KMS-11 (cell line): ENCODE results near the gene CPVL.

Source experiments
- H2AFZ ChIP-seq: fragments of 200-600 bp; sonication (generic); 2 replicates; pipeline ENCODE4 v1.6.1; 2016; ENCODE audit warnings: antibody characterized with exemption, mixed run types, low read depth
- H3K27ac ChIP-seq: fragments of 200-600 bp; sonication (generic); 2 replicates; pipeline ENCODE4 v1.6.1; 2016; ENCODE audit warnings: mild to moderate bottlenecking, mixed run types
- H3K27me3 ChIP-seq: fragments of 200-600 bp; sonication (generic); 2 replicates; pipeline ENCODE4 v1.6.1; 2017; ENCODE audit warnings: mild to moderate bottlenecking, low read depth, mixed run types, moderate library complexity; ENCODE audit not compliant: insufficient read depth
- H3K36me3 ChIP-seq: fragments of 200-600 bp; sonication (generic); 2 replicates; pipeline ENCODE4 v1.6.1; 2017; ENCODE audit warnings: mild to moderate bottlenecking, mixed run types; ENCODE audit not compliant: insufficient read depth
- H3K4me1 ChIP-seq: fragments of 200-600 bp; sonication (generic); 2 replicates; pipeline ENCODE4 v1.6.1; 2016; ENCODE audit warnings: mild to moderate bottlenecking, low read depth, mixed run types; ENCODE audit not compliant: poor library complexity, severe bottlenecking
- H3K4me2 ChIP-seq: fragments of 200-600 bp; sonication (generic); 2 replicates; pipeline ENCODE4 v1.7.0; 2016; ENCODE audit warnings: mild to moderate bottlenecking, mixed run types
- H3K4me3 ChIP-seq: fragments of 200-600 bp; sonication (generic); IDR thresholded peaks from 2 replicates; pipeline ENCODE4 v1.6.1; 2017; ENCODE audit warnings: low read depth, low read length, mixed read lengths; ENCODE audit not compliant: insufficient read depth
- H3K79me2 ChIP-seq: fragments of 200-600 bp; sonication (generic); 2 replicates; pipeline ENCODE4 v1.6.1; 2016; ENCODE audit warnings: low read depth, mixed run types; ENCODE audit not compliant: insufficient read depth
- H3K9ac ChIP-seq: fragments of 200-600 bp; sonication (generic); 2 replicates; pipeline ENCODE4 v1.6.1; 2016; ENCODE audit warnings: mild to moderate bottlenecking, mixed run types
- H4K20me1 ChIP-seq: fragments of 200-600 bp; sonication (generic); 2 replicates; pipeline ENCODE4 v1.6.1; 2016; ENCODE audit warnings: mild to moderate bottlenecking, mixed run types; ENCODE audit not compliant: insufficient read depth
- TF ChIP-seq, protein P1 (sequence below): fragments of 200-600 bp; sonication (generic); conservative IDR thresholded peaks from 2 replicates; pipeline ENCODE4 v1.6.1; 2017; ENCODE audit warnings: low read depth, mild to moderate bottlenecking, antibody characterized with exemption, low read length, moderate library complexity, mixed read lengths

Gene CPVL

DNA sequence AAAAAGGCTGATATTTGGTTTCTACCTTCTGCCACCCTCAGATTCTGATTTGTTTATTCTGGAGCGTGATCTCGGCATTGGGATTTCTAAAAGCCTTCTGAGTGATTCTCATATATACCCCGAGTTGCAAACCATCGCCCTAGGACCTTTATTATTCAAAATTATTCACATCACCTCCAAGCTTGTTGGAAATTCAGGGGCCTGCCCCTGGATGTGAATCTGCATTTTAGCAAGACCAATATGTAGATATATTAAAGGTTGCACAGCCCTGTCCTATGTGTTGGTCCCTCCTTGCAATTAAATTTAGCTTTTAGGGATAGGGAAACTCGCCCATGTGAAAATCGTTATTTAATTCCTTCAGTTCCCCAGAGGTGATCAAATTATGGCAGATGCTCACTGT lies 39.3 kb upstream of the CPVL start:
- Histone ChIP-seq H3K36me3 (no peaks in the 10 kb centered on the region), H3K4me2 (no peak overlapping the region), H2AFZ (no peak overlapping the region), H3K79me2 (no peaks in the 10 kb centered on the region), H3K4me3 (no peak overlapping the region), H3K27me3 (no peaks in the 10 kb centered on the region), H3K9ac (no peak overlapping the region), H4K20me1 (no peaks in the 10 kb centered on the region), H3K4me1 (peaks cover 5% of the 10 kb centered on the region), H3K27ac (no peak overlapping the region)
- TF ChIP-seq, protein P1, sequence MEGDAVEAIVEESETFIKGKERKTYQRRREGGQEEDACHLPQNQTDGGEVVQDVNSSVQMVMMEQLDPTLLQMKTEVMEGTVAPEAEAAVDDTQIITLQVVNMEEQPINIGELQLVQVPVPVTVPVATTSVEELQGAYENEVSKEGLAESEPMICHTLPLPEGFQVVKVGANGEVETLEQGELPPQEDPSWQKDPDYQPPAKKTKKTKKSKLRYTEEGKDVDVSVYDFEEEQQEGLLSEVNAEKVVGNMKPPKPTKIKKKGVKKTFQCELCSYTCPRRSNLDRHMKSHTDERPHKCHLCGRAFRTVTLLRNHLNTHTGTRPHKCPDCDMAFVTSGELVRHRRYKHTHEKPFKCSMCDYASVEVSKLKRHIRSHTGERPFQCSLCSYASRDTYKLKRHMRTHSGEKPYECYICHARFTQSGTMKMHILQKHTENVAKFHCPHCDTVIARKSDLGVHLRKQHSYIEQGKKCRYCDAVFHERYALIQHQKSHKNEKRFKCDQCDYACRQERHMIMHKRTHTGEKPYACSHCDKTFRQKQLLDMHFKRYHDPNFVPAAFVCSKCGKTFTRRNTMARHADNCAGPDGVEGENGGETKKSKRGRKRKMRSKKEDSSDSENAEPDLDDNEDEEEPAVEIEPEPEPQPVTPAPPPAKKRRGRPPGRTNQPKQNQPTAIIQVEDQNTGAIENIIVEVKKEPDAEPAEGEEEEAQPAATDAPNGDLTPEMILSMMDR, result no peak

DNA sequence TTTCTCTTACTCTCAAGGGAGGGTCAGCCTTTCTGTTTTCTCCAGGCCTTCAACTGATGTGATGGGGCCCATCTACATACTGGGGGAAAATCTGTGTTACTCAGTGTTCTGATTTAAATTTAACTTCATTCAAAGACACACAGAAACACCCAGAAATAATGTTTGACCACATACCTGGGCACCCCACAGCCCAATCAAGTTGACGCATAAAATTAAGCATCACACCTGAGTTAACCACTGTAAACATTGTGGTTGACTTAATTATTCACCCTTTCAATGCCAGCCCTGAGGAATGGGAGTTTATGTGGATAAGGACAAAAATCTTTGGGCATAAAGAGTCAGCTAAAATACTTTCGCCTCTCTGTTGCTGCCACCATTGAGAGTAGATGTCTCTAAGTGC lies 38.3 kb upstream of the CPVL start:
- Histone ChIP-seq H2AFZ (no peak overlapping the region), H3K9ac (no peak overlapping the region), H3K4me1 (peaks cover under 1% of the 10 kb centered on the region), H3K36me3 (no peaks in the 10 kb centered on the region), H3K4me2 (no peak overlapping the region), H3K4me3 (no peak overlapping the region), H4K20me1 (no peaks in the 10 kb centered on the region), H3K27me3 (no peaks in the 10 kb centered on the region), H3K79me2 (no peaks in the 10 kb centered on the region), H3K27ac (no peak overlapping the region)
- TF ChIP-seq, protein P1, result no peak

DNA sequence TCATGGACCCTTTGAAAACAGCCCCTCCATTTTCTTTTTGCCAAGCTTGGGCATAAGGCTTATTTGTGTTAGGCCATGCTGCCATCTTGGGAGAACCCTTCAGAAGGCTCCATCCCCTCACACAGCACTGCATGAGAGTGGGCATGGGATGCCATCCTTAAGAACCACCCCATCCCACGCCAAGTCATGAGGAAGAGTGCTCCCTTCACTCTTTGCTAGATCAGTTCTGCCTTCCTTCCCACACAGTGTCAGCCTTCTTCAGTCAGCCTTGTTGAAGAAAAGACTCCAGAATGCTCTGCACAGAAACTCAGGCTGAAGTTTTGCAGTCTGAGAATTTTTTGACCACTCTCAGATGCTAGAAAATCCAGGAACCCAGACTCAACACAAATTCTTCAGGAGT lies 32.8 kb upstream of the CPVL start:
- Histone ChIP-seq H3K36me3 (no peaks in the 10 kb centered on the region), H3K27ac (no peak overlapping the region), H3K4me3 (no peak overlapping the region), H3K4me1 (no peaks in the 10 kb centered on the region), H3K27me3 (no peaks in the 10 kb centered on the region), H3K9ac (no peak overlapping the region), H3K4me2 (no peak overlapping the region), H4K20me1 (no peaks in the 10 kb centered on the region), H2AFZ (no peak overlapping the region), H3K79me2 (no peaks in the 10 kb centered on the region)
- TF ChIP-seq, protein P1, result no peak

DNA sequence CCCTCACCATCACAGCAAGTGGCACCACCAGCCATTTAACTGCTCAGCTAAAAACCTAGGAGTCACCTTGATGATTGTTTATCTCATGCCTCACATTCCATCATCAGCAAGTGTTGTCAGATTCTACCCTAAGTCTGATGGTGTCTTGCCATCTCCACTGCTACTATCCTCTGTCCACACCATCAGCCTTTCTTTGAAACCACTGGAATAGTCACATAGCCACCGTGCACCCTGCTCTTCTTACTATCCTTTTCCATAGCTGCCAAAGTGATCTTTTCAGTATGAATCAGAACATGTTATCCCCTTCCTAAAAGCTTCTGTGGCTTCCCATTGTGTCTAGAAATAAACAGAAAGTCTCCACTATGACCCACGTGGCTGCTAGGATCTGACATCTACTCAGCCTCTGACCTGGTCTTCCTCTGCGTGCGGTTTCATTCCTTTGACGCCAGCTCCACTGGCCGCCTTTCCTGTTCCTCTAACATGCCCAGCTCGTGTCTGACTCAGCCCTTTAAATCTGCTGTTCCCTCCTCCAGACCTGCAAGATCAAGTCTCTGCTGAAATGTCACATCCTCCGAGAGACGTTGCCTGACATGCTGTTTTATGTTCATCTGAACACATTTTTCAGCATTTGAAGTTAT lies 31.7 kb upstream of the CPVL start:
- no peaks in the 10 kb centered on the region for H3K79me2 ChIP-seq
- TF ChIP-seq, protein P1, result no peak
- no peaks in the 10 kb centered on the region for H3K4me1 ChIP-seq
- no peak overlapping the region for H3K9ac ChIP-seq
- H3K36me3 ChIP-seq, result no peaks in the 10 kb centered on the region
- H3K27me3 ChIP-seq, result no peaks in the 10 kb centered on the region
- H3K4me2 ChIP-seq, result no peak overlapping the region
- H3K4me3 ChIP-seq, result no peak overlapping the region
- no peak overlapping the region for H3K27ac ChIP-seq
- no peak overlapping the region for H2AFZ ChIP-seq
- no peaks in the 10 kb centered on the region for H4K20me1 ChIP-seq
